Measurements from ENCODE around the gene MYO9A. TPM values are rescaled to one million over a fixed set of nuclear protein-coding genes. Genes with fewer than 3 reads are reported as not detected.
"Not testable (repeated sequence)": the region's sequence is repeated elsewhere in the genome, so short reads cannot be mapped to it uniquely, and the experiment has no call there.

The MYO9A gene
- total and polyA plus RNA-seq, 11 donors = 3.2 to 33.9 (median 29.9) TPM

DNA sequence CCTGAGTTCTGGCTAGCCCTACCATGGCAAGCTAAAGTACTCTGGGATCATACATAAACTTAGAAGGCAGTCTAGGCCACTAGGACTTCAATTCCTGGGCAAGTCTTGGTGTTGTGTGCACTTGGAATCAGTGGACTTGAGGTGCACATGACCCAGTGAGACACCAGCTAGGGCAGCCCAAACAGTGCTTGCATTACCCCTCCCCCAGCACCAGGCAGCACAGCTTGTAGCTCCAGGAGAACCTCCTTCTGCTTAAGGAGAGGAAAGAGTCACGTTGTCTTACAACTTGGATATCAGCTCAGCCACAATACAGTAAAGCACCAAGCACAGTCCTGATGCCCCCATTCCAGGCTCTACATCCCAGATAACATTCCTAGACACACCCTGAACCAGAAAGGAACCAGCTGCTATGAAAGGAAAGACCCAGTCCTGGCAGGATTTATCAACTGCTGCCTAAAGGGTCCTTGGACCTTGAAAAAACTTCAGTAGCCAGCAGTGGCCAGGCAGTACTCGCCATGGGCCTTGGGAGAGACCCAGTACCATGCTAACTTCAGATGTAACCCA is 57.2 kb downstream of the MYO9A start:
- ATAC-seq = peak in 1 of 4 donors; percentile 22
- WGBS, 4 donors = 53 to 75% (median 71%) methylated on average over 2 of the region's 2 CpGs
- H3K27ac ChIP-seq = no peak overlapping the region
- TF ChIP-seq, protein P1, sequence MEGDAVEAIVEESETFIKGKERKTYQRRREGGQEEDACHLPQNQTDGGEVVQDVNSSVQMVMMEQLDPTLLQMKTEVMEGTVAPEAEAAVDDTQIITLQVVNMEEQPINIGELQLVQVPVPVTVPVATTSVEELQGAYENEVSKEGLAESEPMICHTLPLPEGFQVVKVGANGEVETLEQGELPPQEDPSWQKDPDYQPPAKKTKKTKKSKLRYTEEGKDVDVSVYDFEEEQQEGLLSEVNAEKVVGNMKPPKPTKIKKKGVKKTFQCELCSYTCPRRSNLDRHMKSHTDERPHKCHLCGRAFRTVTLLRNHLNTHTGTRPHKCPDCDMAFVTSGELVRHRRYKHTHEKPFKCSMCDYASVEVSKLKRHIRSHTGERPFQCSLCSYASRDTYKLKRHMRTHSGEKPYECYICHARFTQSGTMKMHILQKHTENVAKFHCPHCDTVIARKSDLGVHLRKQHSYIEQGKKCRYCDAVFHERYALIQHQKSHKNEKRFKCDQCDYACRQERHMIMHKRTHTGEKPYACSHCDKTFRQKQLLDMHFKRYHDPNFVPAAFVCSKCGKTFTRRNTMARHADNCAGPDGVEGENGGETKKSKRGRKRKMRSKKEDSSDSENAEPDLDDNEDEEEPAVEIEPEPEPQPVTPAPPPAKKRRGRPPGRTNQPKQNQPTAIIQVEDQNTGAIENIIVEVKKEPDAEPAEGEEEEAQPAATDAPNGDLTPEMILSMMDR (IDR thresholded peaks at IDR 0.05) = no peak
- TF ChIP-seq POLR2A (IDR thresholded peaks at IDR 0.05) = no peak
- H3K36me3 ChIP-seq = no peaks in the 10 kb centered on the region
- DNase-seq = no peak
- peaks cover 0 to 14% (median 2%) of the 10 kb centered on the region in 12 donors for H3K9me3 ChIP-seq
- H3K27me3 ChIP-seq = no peaks in the 10 kb centered on the region
- intact Hi-C loops (cut with DNase I) = no loop called here
- peaks cover 0 to 25% (median 9%) of the 10 kb centered on the region in 12 donors for H3K4me1 ChIP-seq
- H3K4me3 ChIP-seq = no peak overlapping the region

DNA sequence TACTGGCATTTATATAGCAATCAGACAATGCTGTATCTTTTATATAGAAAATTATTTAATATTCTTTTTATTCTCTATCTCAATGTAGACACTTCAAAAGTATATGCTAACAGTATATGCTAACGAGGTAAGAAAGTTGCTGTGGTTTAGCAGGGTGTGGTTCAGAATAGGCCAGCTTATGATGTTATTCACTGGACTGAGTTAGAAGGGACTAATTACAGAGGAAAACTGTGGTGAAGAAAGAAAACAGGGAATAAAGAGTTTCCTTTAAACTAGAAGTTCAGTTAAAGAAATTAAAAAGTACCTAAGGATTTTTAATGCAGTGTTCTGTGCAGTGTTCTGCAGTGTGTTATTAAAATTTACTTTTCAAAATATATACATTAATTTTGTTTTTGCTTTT is 59.4 kb downstream of the MYO9A start:
- no peaks in the 10 kb centered on the region for H3K27me3 ChIP-seq
- H3K4me3 ChIP-seq = no peak overlapping the region
- H3K9me3 ChIP-seq = peaks cover 0 to 14% (median 2%) of the 10 kb centered on the region in 12 donors
- ATAC-seq (no peak), DNase-seq (no peak)
- intact Hi-C loops (cut with DNase I) = no loop called here
- 67 to 82% (median 76%) methylated on average over 1 of the region's 1 CpG for WGBS, 4 donors
- H3K27ac ChIP-seq = no peak overlapping the region
- H3K4me1 ChIP-seq = peaks cover 0 to 25% (median 9%) of the 10 kb centered on the region in 12 donors
- no peaks in the 10 kb centered on the region for H3K36me3 ChIP-seq
- no peak for TF ChIP-seq POLR2A (IDR thresholded peaks at IDR 0.05)
- TF ChIP-seq, protein P1 (IDR thresholded peaks at IDR 0.05) = no peak

DNA sequence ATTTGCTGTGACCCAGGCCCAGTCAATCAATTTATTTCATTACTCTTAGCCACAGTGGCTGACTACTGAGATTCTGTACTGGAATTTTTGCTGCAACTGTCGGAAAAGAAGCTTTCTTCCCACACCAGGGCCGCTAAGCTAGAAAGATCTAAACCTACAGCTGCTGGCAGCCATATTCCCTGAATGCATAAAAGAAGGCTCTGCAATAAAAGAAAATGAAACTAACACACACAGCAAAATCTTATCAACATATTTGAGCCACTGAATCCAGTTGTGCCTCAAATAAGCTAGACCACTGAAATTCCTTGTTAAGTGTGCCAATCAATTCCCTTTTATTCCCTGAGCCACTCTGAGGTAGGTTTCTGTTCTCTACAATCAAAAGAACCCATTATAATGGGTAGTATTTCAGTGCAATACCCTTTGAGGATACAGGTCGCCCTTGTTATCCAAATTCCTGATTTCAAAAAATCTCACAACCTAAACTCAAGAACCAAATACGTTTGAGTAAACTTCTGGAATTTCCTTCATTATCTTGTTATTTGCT is 60.3 kb downstream of the MYO9A start:
- Histone ChIP-seq H3K27me3 (no peaks in the 10 kb centered on the region), H3K9me3 (peaks cover 0 to 6% (median under 1%) of the 10 kb centered on the region in 12 donors), H3K27ac (no peak overlapping the region), H3K4me3 (peak overlapping the region in 1 of 12 donors; percentile 17), H3K36me3 (no peaks in the 10 kb centered on the region), H3K4me1 (peaks cover 0 to 23% (median 9%) of the 10 kb centered on the region in 12 donors)
- 65 to 72% (median 69%) methylated on average over 4 of the region's 4 CpGs for WGBS, 4 donors
- intact Hi-C loops (cut with DNase I) = no loop called here
- DNase-seq (no peak), ATAC-seq (no peak)
- no peak for TF ChIP-seq POLR2A (IDR thresholded peaks at IDR 0.05)
- TF ChIP-seq, protein P1 (IDR thresholded peaks at IDR 0.05) = no peak

DNA sequence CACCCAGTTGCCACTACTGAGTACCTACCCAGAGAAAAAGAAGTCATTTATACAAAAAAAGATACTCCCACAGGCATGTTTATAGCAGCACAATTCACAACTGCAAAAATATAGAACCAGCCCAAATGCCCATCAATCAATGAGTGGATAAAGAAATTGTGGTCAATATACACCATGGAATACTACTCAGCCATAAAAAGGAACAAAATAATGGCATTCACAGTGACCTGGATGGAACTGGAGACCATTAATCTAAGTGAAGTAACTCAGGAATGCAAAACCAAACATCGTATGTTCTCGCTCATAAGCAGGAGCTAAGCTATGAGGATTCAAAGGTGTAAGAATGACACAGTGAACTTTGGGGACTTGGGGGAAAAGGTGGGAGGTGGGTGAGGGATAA is 61.7 kb downstream of the MYO9A start:
- DNase-seq; H3K9me3 ChIP-seq; H3K27ac ChIP-seq; H3K36me3 ChIP-seq; ATAC-seq; H3K27me3 ChIP-seq; H3K4me3 ChIP-seq; intact Hi-C loops (cut with DNase I): not testable (repeated sequence)
- H3K4me1 ChIP-seq = peaks cover 0 to 20% (median 9%) of the 10 kb centered on the region in 12 donors
- 95 to 99% (median 96%) methylated on average over 2 of the region's 2 CpGs for WGBS, 4 donors

DNA sequence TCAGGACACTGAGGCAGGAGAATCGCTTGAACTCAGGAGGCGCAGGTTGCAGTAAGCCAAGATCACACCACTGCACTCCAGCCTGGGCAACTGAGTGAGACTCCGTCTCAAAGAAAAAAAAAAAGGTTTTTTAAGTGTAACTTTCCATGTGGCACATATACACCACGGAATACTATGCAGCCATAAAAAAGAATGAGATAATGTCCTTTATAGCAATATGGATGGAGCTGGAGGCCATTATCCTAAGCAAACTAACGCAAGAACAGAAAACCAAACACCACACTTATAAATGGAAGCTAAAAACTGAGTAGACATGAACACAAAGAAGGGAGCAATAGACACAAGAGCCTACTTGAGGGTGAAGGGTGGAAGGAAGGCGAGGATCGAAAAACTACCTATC is 64.7 kb downstream of the MYO9A start:
- DNase-seq; H3K9me3 ChIP-seq; H3K27me3 ChIP-seq; H3K4me3 ChIP-seq; intact Hi-C loops (cut with DNase I); H3K27ac ChIP-seq; H3K36me3 ChIP-seq; ATAC-seq: not testable (repeated sequence)
- WGBS, 4 donors = 97 to 99% (median 98%) methylated on average over 7 of the region's 7 CpGs
- H3K4me1 ChIP-seq = peaks cover 0 to 19% (median 7%) of the 10 kb centered on the region in 12 donors

All from heart left ventricle (tissue), 16 donors.